HG02588 (cell line): Measurements from ENCODE around the gene POLD3.
"Not testable (repeated sequence)": the region's sequence is repeated elsewhere in the genome, so short reads cannot be mapped to it uniquely, and the experiment has no call there.

Source experiments
- ATAC-seq: cut with Tn5 transposase; IDR thresholded peaks from one replicate; pipeline ENCODE4 v1.9.1; 2021; ENCODE audit warnings: mild to moderate bottlenecking, moderate library complexity; ENCODE audit not compliant: unreplicated experiment

Gene POLD3

GRCh38 chr11:74581954-74582547 is 10.3 kb upstream of the POLD3 start:
- no peak for ATAC-seq

DNA sequence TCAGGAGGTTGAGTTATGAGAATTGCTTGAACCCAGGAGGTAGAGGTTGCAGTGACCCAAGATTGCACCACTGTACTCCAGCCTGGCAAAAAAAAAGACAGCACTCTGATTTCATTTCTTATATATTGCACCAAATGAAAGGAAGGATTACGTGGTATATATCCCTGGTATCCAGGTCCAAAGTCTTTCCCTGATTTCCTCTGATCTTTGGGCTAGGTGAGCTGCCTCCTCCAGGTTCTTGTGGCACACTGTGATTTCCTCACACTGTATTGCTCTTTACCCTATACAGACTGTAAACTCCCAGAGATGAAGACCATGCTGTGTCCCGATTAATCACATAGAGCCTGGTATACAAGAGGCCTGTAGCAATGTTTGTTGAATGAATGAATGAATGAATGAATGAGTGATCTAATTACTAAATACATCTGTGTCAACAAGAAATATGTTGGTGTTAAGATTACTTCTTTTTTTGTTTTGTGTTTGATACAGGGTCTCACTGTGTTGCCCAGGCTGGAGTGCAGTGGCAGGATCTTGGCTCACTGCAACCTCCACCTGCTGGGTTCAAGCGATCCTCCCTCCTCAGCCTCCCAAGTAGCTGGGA is 9.3 kb upstream of the POLD3 start:
- no peak for ATAC-seq

DNA sequence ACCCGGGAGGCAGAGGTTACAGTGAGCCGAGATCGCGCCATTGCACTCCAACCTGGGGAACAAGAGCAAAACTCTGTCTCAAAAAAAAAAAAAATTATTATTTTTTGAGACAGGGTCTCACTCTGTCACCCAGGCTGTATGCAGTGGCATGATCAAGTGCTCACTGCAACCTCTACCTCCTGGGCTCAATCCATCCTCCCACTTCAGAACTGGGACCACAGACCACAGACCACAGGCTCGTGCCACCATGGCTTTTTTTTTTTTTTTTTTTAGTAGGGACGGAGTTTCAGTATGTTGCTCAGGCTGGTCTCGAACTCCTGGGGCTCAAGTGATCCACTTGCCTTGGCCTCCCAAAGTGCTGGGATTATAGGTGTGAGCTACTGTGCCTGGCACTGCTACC is 1.9 kb upstream of the POLD3 start:
- not testable (repeated sequence) for ATAC-seq

GRCh38 chr11:74592063-74592440 is 330 bp upstream of the POLD3 start:
- ATAC-seq = no peak

DNA sequence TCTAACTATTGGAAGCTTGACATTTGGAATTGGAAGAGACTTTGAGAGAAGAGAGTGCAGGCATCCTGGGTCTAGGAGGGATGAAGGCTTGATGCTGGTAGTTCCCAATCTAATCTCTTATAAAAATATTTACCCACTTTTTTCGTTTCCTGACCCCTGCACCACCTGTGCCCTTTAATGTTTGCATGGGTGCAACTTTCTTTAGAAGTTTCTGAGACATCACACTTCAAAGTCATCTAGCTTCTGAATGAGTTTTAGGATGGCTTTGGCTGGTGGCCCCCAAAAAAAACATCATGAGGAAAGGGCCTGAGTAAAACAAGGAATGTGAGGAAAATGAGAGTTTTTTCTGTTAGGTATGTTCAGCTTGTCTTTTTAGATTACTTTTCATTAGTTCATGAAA is 1.1 kb downstream of the POLD3 start:
- ATAC-seq = no peak

DNA sequence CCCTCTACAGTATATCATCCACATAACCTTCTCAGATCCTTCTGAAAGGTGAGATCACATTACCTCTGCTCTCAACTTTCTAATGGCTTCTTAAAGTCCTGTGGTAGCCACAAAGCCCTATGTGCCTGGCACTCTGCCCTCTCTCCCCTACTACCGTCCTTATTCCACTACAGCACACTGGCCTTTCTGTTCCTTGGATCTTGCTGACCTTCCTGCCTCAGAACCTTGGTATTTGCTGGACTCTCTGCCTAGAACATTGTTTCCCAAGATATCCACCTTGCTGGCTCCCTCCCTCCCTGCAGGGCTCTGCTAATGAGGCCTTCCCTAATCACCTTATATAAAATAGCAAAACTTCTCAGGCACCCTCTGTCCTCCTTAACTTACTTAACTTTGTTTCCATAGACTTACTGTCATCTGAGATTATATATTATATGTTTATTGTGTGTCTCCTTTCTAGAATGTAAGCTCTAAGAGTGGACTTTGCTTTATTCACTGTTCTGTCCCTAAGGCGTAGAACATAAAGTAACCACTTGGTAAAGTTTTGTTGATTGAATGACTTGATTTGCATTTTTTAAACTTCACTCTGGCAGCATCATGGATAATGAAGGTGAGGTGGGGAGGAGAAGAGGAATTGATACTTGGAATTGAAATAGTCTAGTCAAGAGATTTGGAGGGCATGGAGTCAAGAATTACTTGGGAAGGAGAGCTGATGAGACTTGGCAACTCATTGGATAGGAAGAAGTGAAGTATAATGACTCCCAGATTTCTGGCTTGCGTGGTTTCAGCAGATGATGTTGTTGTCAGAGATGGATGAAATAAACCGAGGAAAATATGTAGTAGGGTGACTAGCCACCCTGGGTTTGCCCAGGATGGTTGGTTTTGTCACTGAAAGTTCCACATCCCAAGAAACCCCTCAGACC is 10.5 kb downstream of the POLD3 start:
- ATAC-seq = no peak

DNA sequence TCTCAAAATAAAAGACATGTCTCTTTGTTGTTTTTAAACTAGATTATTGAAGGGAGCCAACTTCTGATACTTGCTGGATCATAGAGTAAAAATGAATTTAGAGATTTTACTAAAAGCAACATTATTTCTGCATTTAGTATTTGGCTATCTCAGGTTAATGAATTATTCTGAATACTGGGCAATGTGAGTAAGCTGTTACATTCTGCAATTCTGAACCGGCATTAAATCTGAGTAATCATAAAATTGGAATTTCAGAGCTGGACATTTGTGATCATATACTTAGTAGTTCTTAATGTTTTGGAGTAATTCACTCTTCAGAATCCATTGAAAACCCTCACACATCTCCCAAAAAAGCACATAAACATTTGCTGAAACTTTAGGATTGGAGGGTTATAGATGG is 11.5 kb downstream of the POLD3 start:
- ATAC-seq = no peak

- no peak for ATAC-seq
These were observed 11.9 kb downstream of the POLD3 start for GRCh38 chr11:74604311-74604710.

- no peak for ATAC-seq
These were observed 13.0 kb downstream of the POLD3 start for GRCh38 chr11:74605403-74605802.

DNA sequence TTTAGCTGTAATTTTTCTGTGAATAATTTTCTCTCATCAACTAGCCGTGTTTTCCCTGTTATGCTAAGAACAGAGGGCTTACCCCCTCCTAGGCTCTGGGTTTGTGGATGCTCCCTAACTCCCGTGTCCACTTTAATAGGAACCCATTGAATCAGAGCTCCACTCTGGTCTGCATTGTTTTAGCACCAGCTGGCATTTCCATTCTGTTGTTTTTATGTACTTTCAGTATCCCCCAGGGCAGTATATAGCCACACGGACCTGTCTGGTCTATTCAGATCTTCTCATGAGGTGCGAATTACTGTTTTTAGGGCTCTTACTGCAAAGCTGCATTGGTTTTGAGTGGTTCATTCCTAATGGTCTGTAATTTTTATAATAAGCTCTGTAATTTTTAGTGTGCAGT is 16.0 kb downstream of the POLD3 start:
- ATAC-seq = no peak

- no peak for ATAC-seq
These were observed 19.0 kb downstream of the POLD3 start for GRCh38 chr11:74611369-74611861.

GRCh38 chr11:74612877-74613276 is 20.5 kb downstream of the POLD3 start:
- no peak for ATAC-seq

- no peak for ATAC-seq
These were observed 22.9 kb downstream of the POLD3 start for GRCh38 chr11:74615311-74615710.

- no peak for ATAC-seq
These were observed 23.6 kb downstream of the POLD3 start for GRCh38 chr11:74615988-74616387.

GRCh38 chr11:74620531-74620930 is 28.1 kb downstream of the POLD3 start:
- ATAC-seq = no peak

DNA sequence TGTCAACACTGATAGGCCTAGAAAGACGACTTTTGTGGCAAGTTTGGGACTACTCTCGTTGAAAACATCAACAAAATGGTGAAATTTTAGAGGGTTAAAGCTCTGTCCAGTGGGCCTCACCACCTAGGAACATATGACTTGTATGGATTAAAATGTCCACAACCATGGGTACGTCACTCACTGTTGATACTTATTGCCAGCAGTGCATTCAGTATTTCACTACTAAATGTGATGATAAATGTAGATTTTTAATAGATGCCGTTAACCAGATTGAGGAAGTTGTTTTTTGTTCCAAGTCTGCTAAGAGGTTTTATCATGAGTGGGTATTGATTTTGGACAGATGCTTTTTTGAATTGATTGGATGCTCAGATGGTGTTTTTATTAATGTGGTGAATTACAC is 33.7 kb downstream of the POLD3 start:
- ATAC-seq = no peak

DNA sequence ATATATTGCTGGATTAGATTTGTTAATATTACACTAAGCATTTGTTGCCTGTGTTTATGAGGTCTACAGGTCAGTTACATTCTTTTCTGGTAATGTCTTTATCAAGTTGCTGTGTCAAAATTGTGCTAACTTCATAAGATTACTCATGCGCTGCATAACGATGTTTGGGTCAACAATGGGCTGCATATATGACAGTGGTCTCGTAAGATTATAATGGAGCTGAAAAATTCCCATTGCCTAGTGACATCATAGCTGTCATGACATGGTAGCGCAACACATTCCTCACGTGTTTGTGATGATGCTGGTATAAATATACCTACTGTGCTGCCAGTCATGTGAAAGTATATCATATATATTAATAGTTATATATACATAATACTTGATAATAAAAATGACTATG is 34.2 kb downstream of the POLD3 start:
- no peak for ATAC-seq

DNA sequence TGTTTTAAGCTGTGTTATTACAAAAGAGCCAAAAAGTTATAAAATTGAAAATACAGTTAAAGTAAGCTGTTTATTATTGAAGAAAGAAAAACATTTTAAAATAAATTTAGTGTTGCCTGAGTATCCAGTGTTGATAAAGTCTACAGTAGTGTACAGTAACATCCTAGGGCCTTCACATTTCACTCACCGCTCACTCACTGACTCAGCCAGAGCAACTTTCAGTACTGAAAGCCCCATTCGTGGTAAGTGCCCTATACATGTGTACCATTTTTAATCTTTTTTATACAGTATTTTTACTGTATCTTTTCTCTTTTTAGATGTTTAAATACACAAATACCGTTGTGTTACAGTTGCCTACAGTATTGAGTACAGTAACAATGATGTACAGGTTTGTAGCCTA is 35.0 kb downstream of the POLD3 start:
- ATAC-seq = no peak

DNA sequence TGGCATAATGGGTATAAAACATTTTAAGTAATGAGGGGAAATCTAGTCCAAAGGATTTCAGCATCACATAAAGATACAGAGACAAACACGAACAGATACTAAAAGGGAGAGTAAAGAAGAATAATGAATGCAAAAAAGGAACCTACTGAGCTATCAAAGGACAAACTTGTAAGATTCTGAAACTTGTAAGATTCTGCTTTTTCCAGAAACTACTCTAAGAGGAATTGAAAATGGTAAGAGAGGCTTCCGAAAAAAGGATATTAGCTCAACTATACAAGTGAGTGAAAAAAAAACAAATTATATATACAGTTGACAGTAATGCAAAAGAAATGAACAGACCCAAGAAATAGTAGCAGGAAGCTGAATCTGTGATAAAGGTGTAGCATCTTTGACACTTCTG is 37.7 kb downstream of the POLD3 start:
- ATAC-seq = no peak

DNA sequence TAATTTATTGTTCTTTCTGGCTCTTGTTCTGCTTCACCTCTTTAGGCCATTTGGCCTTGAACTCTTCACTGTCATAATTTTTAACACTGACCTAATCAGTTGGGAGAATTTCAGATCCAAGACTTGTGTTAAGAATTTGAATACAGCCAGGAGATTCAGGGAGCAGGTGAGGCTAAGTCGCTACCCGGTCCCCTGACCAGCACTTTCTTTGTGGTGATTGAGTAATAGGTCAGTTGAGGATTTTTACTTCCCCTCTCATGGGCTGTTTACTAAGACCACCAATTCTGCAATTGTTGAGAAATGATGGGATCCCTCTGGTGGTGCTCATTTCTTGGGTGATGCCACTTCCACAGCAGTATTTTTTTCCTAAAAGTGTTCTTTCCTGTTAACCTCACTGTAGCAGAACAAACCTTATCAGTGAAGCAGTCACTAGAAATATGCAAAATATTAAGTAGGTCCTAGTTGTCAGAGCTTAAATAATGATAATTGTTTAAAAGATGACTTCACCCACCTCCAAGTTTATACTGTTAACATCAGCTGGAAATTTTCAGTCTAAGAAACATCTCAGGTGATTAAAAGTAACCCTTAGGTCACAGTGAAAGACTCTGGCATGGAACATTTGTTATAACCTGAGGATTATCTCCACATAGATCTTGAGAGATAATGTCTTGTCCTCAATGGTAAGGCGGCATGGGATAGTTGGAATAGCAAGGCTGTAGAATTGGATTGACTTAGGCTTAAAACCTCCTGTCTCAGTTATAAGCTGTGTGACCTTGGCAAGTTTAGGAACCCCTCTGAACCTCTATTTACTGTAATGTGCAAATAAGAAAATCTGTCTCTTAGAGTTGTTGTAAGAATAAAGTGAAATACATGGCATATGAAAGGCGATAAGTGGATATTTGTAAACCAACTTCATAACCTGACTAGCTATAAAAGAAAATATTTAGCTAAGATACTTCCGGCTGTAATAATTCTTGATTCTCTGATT is 41.3 kb downstream of the POLD3 start:
- no peak for ATAC-seq

DNA sequence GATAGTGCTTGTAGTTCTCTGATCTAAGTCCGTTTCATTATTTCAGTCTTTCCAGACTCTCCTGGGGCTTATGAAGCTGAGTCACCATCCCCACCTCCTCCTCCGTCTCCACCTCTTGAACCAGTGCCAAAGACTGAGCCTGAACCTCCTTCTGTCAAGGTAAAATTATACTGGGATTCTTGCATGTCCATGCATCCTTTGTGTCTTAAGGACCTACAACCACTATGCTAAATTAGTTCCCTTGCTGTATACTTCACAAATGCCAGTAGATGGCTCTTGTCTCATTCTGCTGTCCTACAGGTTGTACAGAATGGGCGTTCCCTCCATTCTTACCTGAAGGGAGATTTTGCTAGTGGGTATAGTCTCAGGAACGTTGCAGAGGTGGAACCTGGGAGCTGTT is 42.2 kb downstream of the POLD3 start:
- no peak for ATAC-seq
